Uterus (tissue), 2 donors: ENCODE results near the gene RRP9.

ENCODE experiments used
- CTCF ChIP-seq, 4 experiments: fragments of 200-600 bp in 2 of 4; fragments of 450-650 bp in 2 of 4; sonication (generic) in 2 of 4; IDR thresholded peaks; one replicate each; pipeline ENCODE4 v1.5.1; 2016 to 2019; ENCODE audit warnings: antibody characterized with exemption in 4 of 4, mild to moderate bottlenecking in 2 of 4, moderate library complexity in 1 of 4
- POLR2A ChIP-seq, 2 donors: fragments of 450-650 bp; IDR thresholded peaks; one replicate each; pipeline ENCODE4 v1.6.1; 2016; ENCODE audit warnings: antibody characterized with exemption in 2 of 2, mild to moderate bottlenecking in 1 of 2, moderate library complexity in 1 of 2

GRCh38 chr3:51978143-51978502 lies 36.4 kb upstream of the RRP9 start:
- TF ChIP-seq CTCF (IDR thresholded peaks at IDR 0.05) (no peak), POLR2A (IDR thresholded peaks at IDR 0.05) (no peak)
